Gastroesophageal sphincter (tissue), 3 donors: ENCODE measurements around the gene ECHS1.

Experiments
- EP300 ChIP-seq: sonication (generic); formaldehyde crosslinking; IDR thresholded peaks from one replicate; pipeline ENCODE4 v1.6.1; 2017; ENCODE audit warnings: antibody characterized with exemption, mild to moderate bottlenecking
- POLR2A ChIP-seq, 2 donors: fragments of 450-650 bp; IDR thresholded peaks; one replicate each; pipeline ENCODE4 v1.6.1; 2017; ENCODE audit warnings: antibody characterized with exemption in 2 of 2, mild to moderate bottlenecking in 2 of 2, moderate library complexity in 1 of 2
- TF ChIP-seq, protein P1 (sequence below), 4 experiments: fragments of 200-600 bp in 2 of 4; fragments of 450-650 bp in 2 of 4; sonication (generic) in 1 of 4; IDR thresholded peaks; one replicate each; pipeline ENCODE4 v1.5.1; 2017 to 2019; ENCODE audit warnings: antibody characterized with exemption in 4 of 4, mild to moderate bottlenecking in 2 of 4, moderate library complexity in 2 of 4

DNA sequence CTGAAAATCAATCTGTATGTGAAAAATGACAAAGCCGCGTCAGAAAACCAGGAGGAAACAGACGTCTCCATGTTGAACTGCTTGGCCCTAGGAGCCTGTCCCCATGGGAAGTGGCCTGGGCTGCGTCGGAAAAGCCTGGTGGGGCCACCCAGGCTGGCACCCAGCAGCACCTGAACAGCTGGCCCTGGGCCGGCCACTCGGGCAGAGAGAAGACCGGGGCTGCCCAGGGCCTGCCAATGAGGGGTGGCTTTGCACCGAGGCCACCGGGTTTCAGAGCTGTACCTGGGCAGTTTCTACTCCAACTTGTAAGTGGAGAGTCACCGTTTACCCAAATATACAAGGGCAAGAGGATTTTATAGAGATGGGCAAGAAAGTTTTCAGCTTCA is 14.2 kb downstream of the ECHS1 start:
- TF ChIP-seq EP300 = no peak
- TF ChIP-seq, protein P1, sequence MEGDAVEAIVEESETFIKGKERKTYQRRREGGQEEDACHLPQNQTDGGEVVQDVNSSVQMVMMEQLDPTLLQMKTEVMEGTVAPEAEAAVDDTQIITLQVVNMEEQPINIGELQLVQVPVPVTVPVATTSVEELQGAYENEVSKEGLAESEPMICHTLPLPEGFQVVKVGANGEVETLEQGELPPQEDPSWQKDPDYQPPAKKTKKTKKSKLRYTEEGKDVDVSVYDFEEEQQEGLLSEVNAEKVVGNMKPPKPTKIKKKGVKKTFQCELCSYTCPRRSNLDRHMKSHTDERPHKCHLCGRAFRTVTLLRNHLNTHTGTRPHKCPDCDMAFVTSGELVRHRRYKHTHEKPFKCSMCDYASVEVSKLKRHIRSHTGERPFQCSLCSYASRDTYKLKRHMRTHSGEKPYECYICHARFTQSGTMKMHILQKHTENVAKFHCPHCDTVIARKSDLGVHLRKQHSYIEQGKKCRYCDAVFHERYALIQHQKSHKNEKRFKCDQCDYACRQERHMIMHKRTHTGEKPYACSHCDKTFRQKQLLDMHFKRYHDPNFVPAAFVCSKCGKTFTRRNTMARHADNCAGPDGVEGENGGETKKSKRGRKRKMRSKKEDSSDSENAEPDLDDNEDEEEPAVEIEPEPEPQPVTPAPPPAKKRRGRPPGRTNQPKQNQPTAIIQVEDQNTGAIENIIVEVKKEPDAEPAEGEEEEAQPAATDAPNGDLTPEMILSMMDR (IDR thresholded peaks at IDR 0.05) = no peak
- TF ChIP-seq POLR2A (IDR thresholded peaks at IDR 0.05) = no peak
